ENCODE data around the gene IGFBPL1.
A peak's percentile ranks its signal among the peaks of the same experiment; 100 is the strongest.

IGFBPL1 gene

DNA sequence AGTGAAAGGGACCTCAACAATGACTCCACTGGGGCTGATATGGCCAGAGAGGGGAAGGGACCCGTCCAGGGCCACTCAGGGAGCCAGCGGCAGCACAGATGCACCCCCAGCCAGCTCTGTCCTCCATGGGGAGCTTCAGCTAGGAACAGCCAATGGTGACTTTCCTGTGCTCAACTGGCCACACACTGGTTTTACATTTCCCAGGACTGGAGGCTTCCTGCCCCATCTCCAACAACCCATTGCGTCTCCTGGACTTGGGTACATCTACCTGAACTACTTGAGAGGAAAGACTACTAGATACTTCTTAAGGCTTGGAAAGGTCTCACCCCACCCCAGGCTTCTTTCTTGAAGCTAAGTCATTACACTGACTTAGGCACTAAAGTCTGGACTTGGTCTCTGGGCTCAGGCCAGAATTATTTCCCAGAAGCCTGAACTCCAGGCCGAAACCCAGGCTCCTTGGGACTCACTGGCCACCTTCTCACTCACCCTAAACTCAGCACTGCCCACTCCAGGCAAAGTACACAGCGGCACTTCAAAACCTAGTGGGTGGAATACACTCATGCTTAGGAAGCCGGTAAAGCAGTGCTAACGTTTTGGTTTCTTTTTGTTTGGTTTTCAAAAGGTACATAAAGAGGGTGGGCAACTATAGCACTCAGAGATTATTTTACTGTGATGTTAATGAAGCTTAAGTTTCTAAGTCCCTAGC lies 1.5 kb downstream of the IGFBPL1 start:
- H3K27ac ChIP-seq, result no peak overlapping the region
- TF ChIP-seq, protein P1, sequence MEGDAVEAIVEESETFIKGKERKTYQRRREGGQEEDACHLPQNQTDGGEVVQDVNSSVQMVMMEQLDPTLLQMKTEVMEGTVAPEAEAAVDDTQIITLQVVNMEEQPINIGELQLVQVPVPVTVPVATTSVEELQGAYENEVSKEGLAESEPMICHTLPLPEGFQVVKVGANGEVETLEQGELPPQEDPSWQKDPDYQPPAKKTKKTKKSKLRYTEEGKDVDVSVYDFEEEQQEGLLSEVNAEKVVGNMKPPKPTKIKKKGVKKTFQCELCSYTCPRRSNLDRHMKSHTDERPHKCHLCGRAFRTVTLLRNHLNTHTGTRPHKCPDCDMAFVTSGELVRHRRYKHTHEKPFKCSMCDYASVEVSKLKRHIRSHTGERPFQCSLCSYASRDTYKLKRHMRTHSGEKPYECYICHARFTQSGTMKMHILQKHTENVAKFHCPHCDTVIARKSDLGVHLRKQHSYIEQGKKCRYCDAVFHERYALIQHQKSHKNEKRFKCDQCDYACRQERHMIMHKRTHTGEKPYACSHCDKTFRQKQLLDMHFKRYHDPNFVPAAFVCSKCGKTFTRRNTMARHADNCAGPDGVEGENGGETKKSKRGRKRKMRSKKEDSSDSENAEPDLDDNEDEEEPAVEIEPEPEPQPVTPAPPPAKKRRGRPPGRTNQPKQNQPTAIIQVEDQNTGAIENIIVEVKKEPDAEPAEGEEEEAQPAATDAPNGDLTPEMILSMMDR (conservative IDR thresholded peaks at IDR 0.05; ENCODE audit: low read depth), result no peak
- ChIA-PET CTCF (no interaction called here), POLR2A (ENCODE audit: low non-redundant PET) (no interaction called here)
- no peak for DNase-seq (ENCODE audit: low spot score)

GRCh38 chr9:38421498-38422211 lies 2.6 kb downstream of the IGFBPL1 start:
- TF ChIP-seq, protein P1 (conservative IDR thresholded peaks at IDR 0.05; ENCODE audit: low read depth), result no peak
- CTCF ChIA-PET, result interaction anchor here (0.8 kb wide), 1 partner anchor 62 kb away, joined by 3 read pairs; no protein-coding TSS in a partner anchor
- H3K27ac ChIP-seq, result no peak overlapping the region
- DNase-seq (ENCODE audit: low spot score), result no peak
- POLR2A ChIA-PET (ENCODE audit: low non-redundant PET), result no interaction called here

- CTCF ChIA-PET, result no interaction called here
- no peak overlapping the region for H3K27ac ChIP-seq
- TF ChIP-seq, protein P1 (conservative IDR thresholded peaks at IDR 0.05; ENCODE audit: low read depth), result no peak
- no peak for DNase-seq (ENCODE audit: low spot score)
- POLR2A ChIA-PET (ENCODE audit: low non-redundant PET), result no interaction called here
Measured at GRCh38 chr9:38419181-38419580, 5.1 kb downstream of the IGFBPL1 start.

DNA sequence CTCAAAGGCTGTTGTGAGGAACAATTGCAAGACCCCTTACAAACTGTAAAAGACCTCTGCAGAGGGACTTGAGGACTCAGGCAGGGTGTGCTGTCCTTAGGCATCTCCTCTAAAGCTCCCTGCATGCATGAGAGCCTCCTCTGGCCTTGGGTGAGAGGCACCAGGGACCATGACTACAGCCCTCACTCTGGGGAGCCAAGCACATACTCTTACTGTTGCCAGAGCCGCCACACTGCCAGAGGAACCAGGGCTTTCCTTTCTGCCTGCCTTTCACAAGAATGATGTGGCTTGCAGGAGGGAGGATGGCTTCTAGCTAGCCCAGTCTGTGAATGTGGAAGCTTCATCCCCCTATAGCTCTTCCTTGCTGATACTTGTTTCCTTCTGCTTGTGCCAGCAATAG lies 5.9 kb downstream of the IGFBPL1 start:
- no peak overlapping the region for H3K27ac ChIP-seq
- no peak for DNase-seq (ENCODE audit: low spot score)
- CTCF ChIA-PET, result interaction anchor here (0.7 kb wide), 1 partner anchor 14 kb away, joined by 3 read pairs; no protein-coding TSS in a partner anchor
- POLR2A ChIA-PET (ENCODE audit: low non-redundant PET), result no interaction called here
- TF ChIP-seq, protein P1 (conservative IDR thresholded peaks at IDR 0.05; ENCODE audit: low read depth), result no peak

- TF ChIP-seq, protein P1 (conservative IDR thresholded peaks at IDR 0.05; ENCODE audit: low read depth), result no peak; the same call in 1 of the 2 replicates
- H3K27ac ChIP-seq, result no peak overlapping the region
- DNase-seq (ENCODE audit: low spot score), result peak; percentile 31
- CTCF ChIA-PET, result interaction anchor here (0.5 to 1.5 kb wide), 7 partner anchors 12 to 315 kb away, joined by 3 to 5 read pairs (median 4); partner anchors contain the start of gene ANKRD18A
- POLR2A ChIA-PET (ENCODE audit: low non-redundant PET), result interaction anchor here (0.7 kb wide), 1 partner anchor 15 kb away, joined by 3 read pairs; no protein-coding TSS in a partner anchor
Measured at GRCh38 chr9:38417003-38417945, 7.0 kb downstream of the IGFBPL1 start.

- no peak for DNase-seq (ENCODE audit: low spot score)
- ChIA-PET POLR2A (ENCODE audit: low non-redundant PET) (interaction anchor here (0.7 kb wide), 1 partner anchor 16 kb away, joined by 3 read pairs; no protein-coding TSS in a partner anchor), CTCF (interaction anchor here (0.6 to 1.5 kb wide), 4 partner anchors 12 to 314 kb away, joined by 3 to 5 read pairs (median 4); no protein-coding TSS in a partner anchor)
- no peak overlapping the region for H3K27ac ChIP-seq
- TF ChIP-seq, protein P1 (conservative IDR thresholded peaks at IDR 0.05; ENCODE audit: low read depth), result no peak
Measured at GRCh38 chr9:38416461-38416860, 7.8 kb downstream of the IGFBPL1 start.
